HEK293 (cell line): Measurements from ENCODE around the gene P2RX4.

Source experiments
- CTCF ChIA-PET: fragments of 350-600 bp; formaldehyde crosslinking; extraction: SDS; loops from one replicate; lab custom pipeline; 2021; ENCODE audit warnings: antibody characterized with exemption; lab: Yijun Ruan, JAX
- POLR2A ChIA-PET: fragments of 300-600 bp; formaldehyde crosslinking; extraction: SDS; loops from one replicate; lab custom pipeline; 2020; ENCODE audit warnings: antibody characterized with exemption, inconsistent platforms; lab: Yijun Ruan, JAX
- H3K27ac ChIP-seq: fragments of 200-500 bp; sonication (Bioruptor generic); 2 replicates; pipeline ENCODE4 v1.5.1; 2014; ENCODE audit warnings: low read depth, low read length, control low read depth, inconsistent platforms; ENCODE audit errors: extremely low read depth
- H3K36me3 ChIP-seq, 2 experiments: fragments of 200-500 bp in 1 of 2; sonication (Bioruptor generic) in 1 of 2; 1 replicate in 1 of 2; 2 replicates in 1 of 2; pipeline ENCODE4 v1.5.1; 2014 to 2017; ENCODE audit warnings: inconsistent platforms in 2 of 2, low read length in 2 of 2; ENCODE audit not compliant: control insufficient read depth in 2 of 2, insufficient read depth in 1 of 2
- H3K4me1 ChIP-seq: fragments of 200-500 bp; sonication (Bioruptor generic); 2 replicates; pipeline ENCODE4 v1.5.1; 2014; ENCODE audit warnings: mild to moderate bottlenecking, low read length, inconsistent platforms; ENCODE audit not compliant: control insufficient read depth, insufficient read depth
- H3K4me3 ChIP-seq: 2 replicates; pipeline ENCODE4 v1.5.1; 2011; ENCODE audit warnings: low read depth, mild to moderate bottlenecking, control low read depth, low read length, moderate library complexity
- H3K9me3 ChIP-seq: fragments of 200-500 bp; sonication (Bioruptor generic); 2 replicates; pipeline ENCODE4 v1.5.1; 2014; ENCODE audit warnings: low read depth, low read length, inconsistent platforms; ENCODE audit not compliant: control insufficient read depth, insufficient read depth
- GLI4 ChIP-seq: fragments of 450-650 bp; formaldehyde crosslinking; IDR thresholded peaks from 2 replicates; pipeline ENCODE4 v1.5.1; 2016; ENCODE audit warnings: missing biosample characterization, missing genetic modification characterization
- GLIS2 ChIP-seq: fragments of 450-650 bp; formaldehyde crosslinking; IDR thresholded peaks from 2 replicates; pipeline ENCODE4 v1.5.1; 2016; ENCODE audit warnings: missing biosample characterization, missing genetic modification characterization
- MYNN ChIP-seq: fragments of 450-650 bp; formaldehyde crosslinking; IDR thresholded peaks from 2 replicates; pipeline ENCODE4 v1.5.1; 2016; ENCODE audit warnings: missing biosample characterization, missing genetic modification characterization, borderline replicate concordance
- REPIN1 ChIP-seq: fragments of 450-650 bp; formaldehyde crosslinking; IDR thresholded peaks from 2 replicates; pipeline ENCODE4 v1.5.1; 2017; ENCODE audit warnings: missing biosample characterization, missing genetic modification characterization, low read depth
- SCRT1 ChIP-seq: fragments of 450-650 bp; formaldehyde crosslinking; IDR thresholded peaks from 2 replicates; pipeline ENCODE4 v1.5.1; 2016; ENCODE audit warnings: missing biosample characterization, missing genetic modification characterization, borderline replicate concordance
- SCRT2 ChIP-seq: fragments of 450-650 bp; formaldehyde crosslinking; IDR thresholded peaks from 2 replicates; pipeline ENCODE4 v1.5.1; 2016; ENCODE audit warnings: missing biosample characterization, missing genetic modification characterization
- TCF7L2 ChIP-seq: IDR thresholded peaks from 2 replicates; pipeline ENCODE4 v1.6.1; 2011; ENCODE audit warnings: low read depth, mild to moderate bottlenecking, inconsistent platforms, low read length, moderate library complexity, borderline replicate concordance
- ZBTB17 ChIP-seq: fragments of 450-650 bp; formaldehyde crosslinking; IDR thresholded peaks from 2 replicates; pipeline ENCODE4 v1.5.1; 2016; ENCODE audit warnings: missing biosample characterization, missing genetic modification characterization
- ZNF10 ChIP-seq: fragments of 450-650 bp; formaldehyde crosslinking; IDR thresholded peaks from 2 replicates; pipeline ENCODE4 v1.5.1; 2017; ENCODE audit warnings: missing biosample characterization, missing genetic modification characterization
- ZNF121 ChIP-seq: fragments of 450-650 bp; formaldehyde crosslinking; IDR thresholded peaks from 2 replicates; pipeline ENCODE4 v1.5.1; 2016; ENCODE audit warnings: missing biosample characterization, missing genetic modification characterization
- ZNF140 ChIP-seq: fragments of 450-650 bp; formaldehyde crosslinking; IDR thresholded peaks from 2 replicates; pipeline ENCODE4 v1.5.1; 2016; ENCODE audit warnings: missing biosample characterization, missing genetic modification characterization
- ZNF157 ChIP-seq: fragments of 450-650 bp; formaldehyde crosslinking; IDR thresholded peaks from 2 replicates; pipeline ENCODE4 v1.5.1; 2016; ENCODE audit warnings: missing biosample characterization, missing genetic modification characterization
- ZNF184 ChIP-seq: fragments of 450-650 bp; IDR thresholded peaks from 2 replicates; pipeline ENCODE4 v1.5.1; 2018; ENCODE audit warnings: missing biosample characterization, mild to moderate bottlenecking, missing genetic modification characterization
- ZNF202 ChIP-seq: fragments of 450-650 bp; formaldehyde crosslinking; IDR thresholded peaks from 2 replicates; pipeline ENCODE4 v1.5.1; 2016; ENCODE audit warnings: missing biosample characterization, missing genetic modification characterization, borderline replicate concordance
- ZNF214 ChIP-seq: fragments of 450-650 bp; formaldehyde crosslinking; IDR thresholded peaks from 2 replicates; pipeline ENCODE4 v1.5.1; 2017; ENCODE audit warnings: missing biosample characterization, mild to moderate bottlenecking, missing genetic modification characterization, borderline replicate concordance
- ZNF335 ChIP-seq: fragments of 450-650 bp; formaldehyde crosslinking; conservative IDR thresholded peaks from 2 replicates; pipeline ENCODE4 v1.5.1; 2016; ENCODE audit warnings: missing biosample characterization, missing genetic modification characterization
- ZNF37A ChIP-seq: fragments of 450-650 bp; IDR thresholded peaks from 2 replicates; pipeline ENCODE4 v1.5.1; 2018; ENCODE audit warnings: missing biosample characterization, missing genetic modification characterization
- ZNF416 ChIP-seq: fragments of 450-650 bp; formaldehyde crosslinking; IDR thresholded peaks from 2 replicates; pipeline ENCODE4 v1.5.1; 2016; ENCODE audit warnings: missing biosample characterization, missing genetic modification characterization
- ZNF423 ChIP-seq: fragments of 450-650 bp; formaldehyde crosslinking; IDR thresholded peaks from 2 replicates; pipeline ENCODE4 v1.5.1; 2016; ENCODE audit warnings: missing biosample characterization, missing genetic modification characterization
- ZNF571 ChIP-seq: fragments of 450-650 bp; formaldehyde crosslinking; IDR thresholded peaks from 2 replicates; pipeline ENCODE4 v1.5.0; 2017; ENCODE audit warnings: missing biosample characterization, missing genetic modification characterization
- ZNF624 ChIP-seq: fragments of 450-650 bp; formaldehyde crosslinking; IDR thresholded peaks from 2 replicates; pipeline ENCODE4 v1.5.1; 2017; ENCODE audit warnings: missing biosample characterization, missing genetic modification characterization
- ZNF654 ChIP-seq: fragments of 450-650 bp; formaldehyde crosslinking; IDR thresholded peaks from 2 replicates; pipeline ENCODE4 v1.5.1; 2016; ENCODE audit warnings: low read depth, missing biosample characterization, missing genetic modification characterization
- ZNF791 ChIP-seq: fragments of 450-650 bp; formaldehyde crosslinking; IDR thresholded peaks from 2 replicates; pipeline ENCODE4 v1.5.1; 2016; ENCODE audit warnings: missing biosample characterization, missing genetic modification characterization
- ZNF843 ChIP-seq: fragments of 450-650 bp; formaldehyde crosslinking; IDR thresholded peaks from 2 replicates; pipeline ENCODE4 v1.5.1; 2016; ENCODE audit warnings: missing biosample characterization, missing genetic modification characterization
- ZSCAN23 ChIP-seq: fragments of 450-650 bp; formaldehyde crosslinking; IDR thresholded peaks from 2 replicates; pipeline ENCODE4 v1.5.1; 2016; ENCODE audit warnings: missing biosample characterization, missing genetic modification characterization

Gene P2RX4

GRCh38 chr12:121209221-121209620 is 708 bp upstream of the P2RX4 start:
- Histone ChIP-seq H3K4me3 (no peak overlapping the region), H3K4me1 (no peaks in the 10 kb centered on the region), H3K27ac (no peak overlapping the region), H3K9me3 (no peaks in the 10 kb centered on the region), H3K36me3 (peaks cover 3 to 8% of the 10 kb centered on the region in 2 experiments; a peak in 2 of 3 replicates)
- ChIA-PET POLR2A (no interaction called here), CTCF (interaction anchor here (1.3 kb wide), 1 partner anchor 99 kb away, joined by 4 read pairs; no protein-coding TSS in a partner anchor)
- TF ChIP-seq ZNF791 (no peak), GLI4 (tag by site-specific recombination) (no peak), REPIN1 (tag by site-specific recombination) (no peak), MYNN (no peak), ZNF10 (no peak), GLIS2 (no peak), ZNF571 (tag by site-specific recombination) (no peak), ZNF214 (tag by site-specific recombination) (no peak), ZNF157 (tag by site-specific recombination) (no peak), ZNF37A (tag by site-specific recombination) (no peak), ZNF140 (tag by site-specific recombination) (no peak), ZNF121 (no peak), TCF7L2 (no peak), ZNF654 (tag by site-specific recombination) (no peak)

- TF ChIP-seq SCRT1 (tag by site-specific recombination), result 0 out of 2 replicates have a peak, but pooled peaks have one; percentile 50
- peak; percentile 76 for TF ChIP-seq SCRT2 (tag by site-specific recombination)
- TF ChIP-seq ZBTB17 (tag by site-specific recombination), result no peak
- TF ChIP-seq, all 188 proteins: peak for 2
- H3K4me3 ChIP-seq, result no peak overlapping the region
- H3K4me1 ChIP-seq, result no peaks in the 10 kb centered on the region
- H3K27ac ChIP-seq, result no peak overlapping the region
- H3K9me3 ChIP-seq, result no peaks in the 10 kb centered on the region
- ChIA-PET POLR2A (no interaction called here), CTCF (interaction anchor here (0.7 kb wide), 1 partner anchor 153 kb away, joined by 3 read pairs; no protein-coding TSS in a partner anchor)
- H3K36me3 ChIP-seq, result peaks cover 8 to 13% of the 10 kb centered on the region in 2 experiments; a peak in 2 of 3 replicates
These were observed 2.9 kb downstream of the P2RX4 start for GRCh38 chr12:121212875-121213274.

- Histone ChIP-seq H3K36me3 (peaks cover 8 to 21% of the 10 kb centered on the region in 2 experiments; a peak in 2 of 3 replicates), H3K4me3 (no peak overlapping the region), H3K27ac (no peak overlapping the region)
- ChIA-PET CTCF (no interaction called here), POLR2A (no interaction called here)
- TF ChIP-seq ZSCAN23 (tag by site-specific recombination) (no peak), ZNF843 (tag by site-specific recombination) (no peak), ZNF423 (tag by site-specific recombination) (no peak), ZNF202 (tag by site-specific recombination) (no peak), ZNF184 (no peak), ZNF624 (no peak), ZNF416 (tag by site-specific recombination) (no peak), ZNF335 (tag by site-specific recombination) (no peak)
- TF ChIP-seq, all 188 proteins: peak for 0
- Histone ChIP-seq H3K9me3 (no peaks in the 10 kb centered on the region), H3K4me1 (no peaks in the 10 kb centered on the region)
These were observed 4.3 kb downstream of the P2RX4 start for GRCh38 chr12:121214166-121214777.
